Measurements from ENCODE around the gene L3MBTL2. TPM values are rescaled to one million over a fixed set of nuclear protein-coding genes. Genes with fewer than 3 reads are reported as not detected.

The L3MBTL2 gene
- total and polyA plus RNA-seq, 2 of the 13 experiments (the other 11 are each of a cell fraction or from before 2014, with no cell fraction given), result 13.8 to 33.7 TPM

DNA sequence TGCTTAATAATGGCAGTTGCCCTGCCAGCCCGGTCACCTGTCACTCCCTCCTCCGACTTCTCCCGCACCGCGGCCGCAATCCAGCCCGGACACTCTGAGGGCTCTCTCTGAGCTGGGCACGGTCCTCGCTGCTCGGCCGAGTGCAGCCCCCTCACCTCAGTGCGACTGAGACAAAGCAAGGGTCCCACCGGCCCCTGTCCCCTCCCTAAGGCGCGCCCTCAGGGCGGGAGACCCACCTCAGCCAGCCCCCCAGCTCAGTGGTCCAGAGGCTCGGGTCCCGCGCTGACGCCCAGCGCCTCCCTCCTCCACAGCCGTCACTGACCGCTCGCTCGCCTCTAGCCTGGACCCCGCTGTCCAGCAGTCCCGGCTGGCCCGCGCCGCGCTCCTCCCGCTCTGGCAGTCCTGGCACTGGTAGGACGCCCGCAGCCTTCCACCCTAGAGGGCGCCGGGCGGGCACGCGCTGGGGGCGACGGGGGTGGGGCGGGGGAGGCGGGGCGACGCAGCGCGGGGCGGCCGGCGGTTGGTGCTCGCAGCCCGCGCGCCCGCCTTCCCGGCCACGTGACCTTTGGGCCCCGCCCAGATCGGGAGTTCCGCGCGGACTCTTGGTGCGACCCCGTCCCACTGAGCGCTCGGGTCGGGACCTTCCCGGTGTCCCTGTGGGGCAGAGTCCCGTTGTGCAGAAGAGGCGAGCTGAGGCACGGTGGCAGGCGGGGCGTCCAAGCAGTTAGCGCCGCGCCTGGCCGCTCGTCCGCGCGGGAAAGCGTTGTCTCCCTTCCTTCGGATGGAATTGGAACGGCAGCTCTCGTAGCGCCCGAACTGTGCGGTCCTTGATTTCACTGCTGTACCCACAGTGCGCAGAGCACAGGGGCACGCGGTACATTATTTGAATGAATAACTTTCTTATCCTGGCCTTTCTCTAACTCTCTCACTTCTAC is 7.8 kb upstream of the L3MBTL2 start (continued):
- TF ChIP-seq, protein P1, sequence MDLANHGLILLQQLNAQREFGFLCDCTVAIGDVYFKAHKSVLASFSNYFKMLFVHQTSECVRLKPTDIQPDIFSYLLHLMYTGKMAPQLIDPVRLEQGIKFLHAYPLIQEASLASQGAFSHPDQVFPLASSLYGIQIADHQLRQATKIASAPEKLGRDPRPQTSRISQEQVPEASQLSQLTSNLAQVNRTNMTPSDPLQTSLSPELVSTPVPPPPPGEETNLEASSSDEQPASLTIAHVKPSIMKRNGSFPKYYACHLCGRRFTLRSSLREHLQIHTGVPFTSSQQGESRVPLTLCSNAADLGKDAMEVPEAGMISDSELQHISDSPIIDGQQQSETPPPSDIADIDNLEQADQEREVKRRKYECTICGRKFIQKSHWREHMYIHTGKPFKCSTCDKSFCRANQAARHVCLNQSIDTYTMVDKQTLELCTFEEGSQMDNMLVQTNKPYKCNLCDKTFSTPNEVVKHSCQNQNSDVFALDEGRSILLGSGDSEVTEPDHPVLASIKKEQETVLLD (CRISPR knock-in tag; IDR thresholded peaks at IDR 0.05; ENCODE audit: low read depth), result no peak; the same call in 1 of the 2 replicates
- TF ChIP-seq ZNF607 (CRISPR knock-in tag; IDR thresholded peaks at IDR 0.05; ENCODE audit: borderline replicate concordance), result no peak
- TF ChIP-seq, protein P2, sequence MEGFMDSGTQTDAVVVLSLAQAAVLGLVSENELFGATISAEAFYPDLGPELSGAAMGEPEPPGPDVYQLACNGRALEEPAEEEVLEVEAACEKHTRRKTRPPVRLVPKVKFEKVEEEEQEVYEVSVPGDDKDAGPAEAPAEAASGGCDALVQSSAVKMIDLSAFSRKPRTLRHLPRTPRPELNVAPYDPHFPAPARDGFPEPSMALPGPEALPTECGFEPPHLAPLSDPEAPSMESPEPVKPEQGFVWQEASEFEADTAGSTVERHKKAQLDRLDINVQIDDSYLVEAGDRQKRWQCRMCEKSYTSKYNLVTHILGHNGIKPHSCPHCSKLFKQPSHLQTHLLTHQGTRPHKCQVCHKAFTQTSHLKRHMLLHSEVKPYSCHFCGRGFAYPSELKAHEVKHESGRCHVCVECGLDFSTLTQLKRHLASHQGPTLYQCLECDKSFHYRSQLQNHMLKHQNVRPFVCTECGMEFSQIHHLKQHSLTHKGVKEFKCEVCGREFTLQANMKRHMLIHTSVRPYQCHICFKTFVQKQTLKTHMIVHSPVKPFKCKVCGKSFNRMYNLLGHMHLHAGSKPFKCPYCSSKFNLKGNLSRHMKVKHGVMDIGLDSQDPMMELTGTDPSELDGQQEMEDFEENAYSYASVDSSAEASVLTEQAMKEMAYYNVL (CRISPR knock-in tag; IDR thresholded peaks at IDR 0.05; ENCODE audit: borderline replicate concordance), result no peak; the same call in 1 of the 2 replicates
- TF ChIP-seq ZZZ3 (CRISPR knock-in tag; IDR thresholded peaks at IDR 0.05; ENCODE audit: borderline replicate concordance), result no peak
- no peak for TF ChIP-seq ZNF644 (CRISPR knock-in tag; IDR thresholded peaks at IDR 0.05; ENCODE audit: low read depth)
- TF ChIP-seq HMGA1 (CRISPR knock-in tag; conservative IDR thresholded peaks at IDR 0.05), result no peak
- no peak for TF ChIP-seq SP1 (IDR thresholded peaks at IDR 0.05)
- peak; percentile 71 for TF ChIP-seq SP1 (CRISPR knock-in tag; IDR thresholded peaks at IDR 0.05)
- no peak for TF ChIP-seq ZNF17 (CRISPR knock-in tag; IDR thresholded peaks at IDR 0.05)
- TF ChIP-seq, protein P3, sequence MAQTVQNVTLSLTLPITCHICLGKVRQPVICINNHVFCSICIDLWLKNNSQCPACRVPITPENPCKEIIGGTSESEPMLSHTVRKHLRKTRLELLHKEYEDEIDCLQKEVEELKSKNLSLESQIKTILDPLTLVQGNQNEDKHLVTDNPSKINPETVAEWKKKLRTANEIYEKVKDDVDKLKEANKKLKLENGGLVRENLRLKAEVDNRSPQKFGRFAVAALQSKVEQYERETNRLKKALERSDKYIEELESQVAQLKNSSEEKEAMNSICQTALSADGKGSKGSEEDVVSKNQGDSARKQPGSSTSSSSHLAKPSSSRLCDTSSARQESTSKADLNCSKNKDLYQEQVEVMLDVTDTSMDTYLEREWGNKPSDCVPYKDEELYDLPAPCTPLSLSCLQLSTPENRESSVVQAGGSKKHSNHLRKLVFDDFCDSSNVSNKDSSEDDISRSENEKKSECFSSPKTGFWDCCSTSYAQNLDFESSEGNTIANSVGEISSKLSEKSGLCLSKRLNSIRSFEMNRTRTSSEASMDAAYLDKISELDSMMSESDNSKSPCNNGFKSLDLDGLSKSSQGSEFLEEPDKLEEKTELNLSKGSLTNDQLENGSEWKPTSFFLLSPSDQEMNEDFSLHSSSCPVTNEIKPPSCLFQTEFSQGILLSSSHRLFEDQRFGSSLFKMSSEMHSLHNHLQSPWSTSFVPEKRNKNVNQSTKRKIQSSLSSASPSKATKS (CRISPR knock-in tag; IDR thresholded peaks at IDR 0.05), result no peak
- no peak for TF ChIP-seq ATM (IDR thresholded peaks at IDR 0.05; ENCODE audit: borderline replicate concordance)
- TF ChIP-seq TCF12 (IDR thresholded peaks at IDR 0.05), result no peak
- TF ChIP-seq TCF12 (CRISPR knock-in tag; IDR thresholded peaks at IDR 0.05), result no peak
- TF ChIP-seq ZFAT (CRISPR knock-in tag; conservative IDR thresholded peaks at IDR 0.05), result no peak
- TF ChIP-seq ZNF75D (CRISPR knock-in tag; IDR thresholded peaks at IDR 0.05; ENCODE audit: borderline replicate concordance), result no peak
- no peak for TF ChIP-seq MLX (CRISPR knock-in tag; IDR thresholded peaks at IDR 0.05)
- no peak for TF ChIP-seq ZNF333 (CRISPR knock-in tag; IDR thresholded peaks at IDR 0.05; ENCODE audit: borderline replicate concordance)
- TF ChIP-seq ZNF83 (CRISPR knock-in tag; IDR thresholded peaks at IDR 0.05; ENCODE audit: borderline replicate concordance), result no peak
- TF ChIP-seq POLR2G (IDR thresholded peaks at IDR 0.05; ENCODE audit: low read depth, low read length), result peak; percentile 32; the same call in 1 of the 2 replicates
- TF ChIP-seq ZNF563 (CRISPR knock-in tag; IDR thresholded peaks at IDR 0.05), result peak; percentile 87
- no peak for TF ChIP-seq CSRNP2 (CRISPR knock-in tag; conservative IDR thresholded peaks at IDR 0.05; ENCODE audit: low read depth)
